GM19324 (cell line): ENCODE data around the gene KCNJ6.
"Not testable (repeated sequence)": the region's sequence is repeated elsewhere in the genome, so short reads cannot be mapped to it uniquely, and the experiment has no call there.

Experiments used
- ATAC-seq: cut with Tn5 transposase; IDR thresholded peaks from one replicate; pipeline ENCODE4 v1.9.1; 2021; ENCODE audit warnings: mild to moderate bottlenecking, moderate library complexity; ENCODE audit not compliant: unreplicated experiment, low FRiP score

Gene KCNJ6, protein sequence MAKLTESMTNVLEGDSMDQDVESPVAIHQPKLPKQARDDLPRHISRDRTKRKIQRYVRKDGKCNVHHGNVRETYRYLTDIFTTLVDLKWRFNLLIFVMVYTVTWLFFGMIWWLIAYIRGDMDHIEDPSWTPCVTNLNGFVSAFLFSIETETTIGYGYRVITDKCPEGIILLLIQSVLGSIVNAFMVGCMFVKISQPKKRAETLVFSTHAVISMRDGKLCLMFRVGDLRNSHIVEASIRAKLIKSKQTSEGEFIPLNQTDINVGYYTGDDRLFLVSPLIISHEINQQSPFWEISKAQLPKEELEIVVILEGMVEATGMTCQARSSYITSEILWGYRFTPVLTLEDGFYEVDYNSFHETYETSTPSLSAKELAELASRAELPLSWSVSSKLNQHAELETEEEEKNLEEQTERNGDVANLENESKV

DNA sequence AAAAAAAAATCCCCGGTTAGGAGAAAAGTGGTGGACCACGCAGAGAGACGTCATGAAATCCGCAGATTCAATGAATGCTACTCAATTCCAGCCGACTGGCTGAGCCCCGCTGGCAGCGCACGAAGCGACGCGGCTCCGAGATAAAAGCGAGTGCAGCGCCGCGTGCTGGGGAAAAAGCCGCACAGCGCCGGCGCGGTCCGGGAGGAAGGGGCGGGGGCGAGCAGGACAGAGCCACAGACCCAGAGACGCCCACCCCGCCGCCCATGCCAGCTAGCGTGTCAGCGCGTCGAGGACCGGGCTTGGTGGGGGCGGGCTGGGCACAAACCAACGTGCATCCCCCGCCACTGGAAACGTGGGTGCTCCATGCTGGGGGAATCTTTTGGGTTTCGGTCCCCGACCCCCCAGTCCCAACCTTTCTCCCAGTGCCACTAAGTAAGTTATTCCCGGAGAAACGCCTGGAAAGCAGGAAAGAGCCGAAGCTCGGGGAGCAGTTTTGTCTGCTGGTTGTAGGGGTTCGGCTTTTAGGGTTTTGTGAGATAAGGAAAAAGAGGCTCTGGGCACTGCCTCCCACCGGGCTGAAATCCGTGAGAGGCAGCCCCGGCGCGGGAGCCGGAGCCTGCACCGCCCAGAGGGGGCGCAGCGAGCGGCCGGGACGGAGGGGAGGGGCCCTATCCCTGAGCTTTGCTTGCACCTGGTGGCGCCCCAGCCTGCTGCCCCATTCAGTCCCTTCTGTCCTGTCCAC is at the start of gene KCNJ6:
Gene KCNJ6, minus strand, starts transcription at position 148 of the 742 bp plus-strand sequence. CDS start 75,775 bp downstream, outside the sequence.
- ATAC-seq = no peak

DNA sequence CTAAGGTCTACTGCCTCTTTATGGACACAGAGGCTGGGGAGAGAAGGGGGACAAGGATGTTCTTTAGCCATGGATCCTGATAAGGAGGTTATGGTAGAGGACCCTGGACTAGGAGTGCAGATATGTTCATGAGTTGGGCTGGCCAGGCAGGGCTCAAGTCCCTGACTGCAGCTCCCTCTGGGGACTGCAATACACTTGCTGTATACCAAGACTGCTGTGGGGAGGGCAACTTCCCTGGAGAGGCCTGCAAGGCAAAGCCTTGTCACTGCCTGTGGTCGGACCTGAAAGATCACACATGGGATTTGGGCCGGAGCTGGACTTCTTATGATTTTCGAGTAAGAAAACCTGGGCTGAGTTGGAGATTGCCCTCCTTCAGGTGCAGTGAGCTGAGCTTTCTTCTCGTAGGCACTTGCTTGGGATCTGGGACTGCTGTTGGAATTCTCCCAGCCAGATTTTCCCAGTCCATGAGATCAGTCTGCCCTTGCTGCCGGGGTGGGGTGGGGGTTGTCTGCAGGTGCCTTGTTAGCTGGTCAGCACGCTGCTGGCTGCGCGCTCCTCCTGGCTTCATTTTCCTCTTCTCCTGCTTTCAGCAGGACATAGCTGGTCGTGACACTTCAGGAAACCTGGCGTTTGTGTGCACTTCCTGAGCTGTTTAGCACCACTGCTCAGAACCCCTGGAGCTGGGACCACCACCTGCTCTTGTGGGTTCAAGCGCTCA is 49.0 kb upstream of the KCNJ6 start:
- ATAC-seq = no peak

DNA sequence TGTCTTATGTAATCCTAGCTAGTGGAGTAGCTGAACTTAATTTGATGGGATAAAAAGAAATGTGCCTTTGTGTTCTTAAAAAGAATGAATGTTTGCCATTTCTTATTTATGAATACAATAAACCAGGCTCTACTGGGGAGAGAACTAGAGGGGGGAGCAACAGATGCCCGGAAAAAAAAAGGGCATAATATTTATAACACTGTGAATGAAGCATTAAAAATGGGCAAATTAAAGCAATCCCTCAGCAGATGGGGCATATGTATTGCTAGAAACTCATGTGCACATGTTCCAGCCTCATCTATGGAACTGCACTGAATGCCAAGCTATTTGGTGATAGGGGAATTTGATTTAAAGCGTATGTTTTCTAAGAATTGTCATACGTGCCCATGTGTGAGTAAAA is 42.3 kb upstream of the KCNJ6 start:
- ATAC-seq = no peak

DNA sequence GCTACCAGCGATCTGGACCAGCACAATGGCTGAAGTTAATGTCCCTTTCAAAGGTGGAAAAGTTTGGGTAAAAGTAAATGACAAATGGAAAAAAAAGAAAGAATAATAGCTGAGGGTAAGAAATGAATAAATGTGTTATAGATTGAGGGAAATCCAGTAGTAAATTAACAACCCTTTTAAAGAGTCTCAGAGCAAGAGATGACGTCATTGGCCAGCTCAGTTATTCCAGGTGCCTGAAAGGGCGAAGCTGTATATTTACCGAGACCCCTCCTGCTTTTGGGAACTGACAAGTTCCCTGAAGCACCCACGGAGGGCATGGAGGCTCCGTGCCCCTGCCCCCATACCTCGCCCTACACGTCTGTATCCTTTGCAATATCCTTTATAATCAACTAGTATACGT is 40.5 kb upstream of the KCNJ6 start:
- no peak for ATAC-seq

DNA sequence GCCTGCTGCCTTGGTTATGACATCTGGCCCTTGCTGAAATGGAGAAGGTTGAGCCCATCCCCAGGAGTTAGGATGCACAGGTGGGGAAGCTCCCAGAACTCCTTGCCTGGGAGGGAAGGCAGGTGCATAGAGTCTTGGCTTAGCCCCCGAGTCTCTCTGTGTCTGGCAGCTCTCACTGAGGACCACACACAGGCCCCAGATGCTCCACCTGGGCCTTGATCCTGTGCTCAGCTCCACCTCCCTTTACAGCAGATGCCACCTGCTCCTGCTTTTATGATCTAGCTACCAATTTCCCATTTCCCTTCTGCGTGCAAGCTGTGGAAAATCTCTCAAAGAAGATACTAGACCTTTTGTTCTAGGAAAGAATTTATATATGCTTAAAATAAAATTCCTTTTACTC is 28.8 kb upstream of the KCNJ6 start:
- no peak for ATAC-seq

DNA sequence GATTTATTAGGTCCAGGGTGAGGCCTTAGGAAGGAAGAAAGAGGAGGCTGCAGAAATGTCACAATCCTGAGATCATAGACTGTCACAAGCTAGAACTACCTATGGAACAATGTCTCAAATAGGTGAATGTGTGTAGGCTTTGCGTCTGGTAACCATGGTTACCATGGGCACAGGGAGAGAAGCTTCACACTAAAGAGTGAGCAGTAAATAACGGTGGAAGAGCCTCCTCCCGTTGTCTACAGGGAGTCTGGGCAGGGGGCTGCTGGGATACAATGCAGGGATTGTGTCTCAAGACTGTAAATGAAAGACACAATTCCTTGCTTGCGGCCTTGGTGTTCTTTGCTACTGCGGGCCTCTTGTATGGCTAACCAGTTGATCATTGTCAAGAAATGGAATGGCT is 28.2 kb upstream of the KCNJ6 start:
- no peak for ATAC-seq

DNA sequence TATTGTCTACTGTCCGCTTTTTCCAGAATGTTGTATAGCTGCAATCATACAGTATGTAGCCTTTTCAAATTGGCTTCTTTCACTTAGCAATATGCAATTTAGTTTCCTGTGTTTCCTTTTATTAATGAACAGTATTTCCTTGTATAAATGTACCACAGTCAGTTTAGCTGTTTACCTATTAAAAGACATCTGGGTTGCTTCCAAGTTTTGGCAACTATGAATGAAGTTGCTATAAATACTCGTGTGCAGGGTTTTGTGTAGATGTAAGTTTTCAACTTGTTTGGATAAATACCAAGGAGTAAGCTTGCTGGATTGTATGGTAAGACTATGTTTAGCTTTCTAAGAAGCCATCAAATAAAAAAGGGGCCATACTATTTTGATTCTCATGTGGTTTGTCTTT is 24.4 kb upstream of the KCNJ6 start:
- no peak for ATAC-seq

DNA sequence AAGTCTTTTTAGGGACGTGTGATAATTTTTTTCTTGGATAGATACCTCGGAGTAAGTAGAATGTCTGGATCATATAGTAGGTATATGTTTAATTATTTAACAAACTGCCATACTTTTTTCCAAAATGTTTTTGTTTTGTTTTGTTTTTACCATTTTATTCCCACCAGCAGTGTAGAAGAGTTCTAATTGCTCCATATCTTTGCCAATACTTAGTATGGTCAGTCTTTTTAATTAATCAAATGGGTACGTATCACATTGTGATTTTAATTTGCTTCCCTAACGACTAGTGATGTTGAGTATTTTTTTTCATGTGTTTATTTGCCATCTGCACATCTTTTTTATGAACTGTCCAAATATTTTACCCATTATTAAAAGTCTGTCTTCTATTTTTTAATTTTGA is 23.6 kb upstream of the KCNJ6 start:
- ATAC-seq = no peak

DNA sequence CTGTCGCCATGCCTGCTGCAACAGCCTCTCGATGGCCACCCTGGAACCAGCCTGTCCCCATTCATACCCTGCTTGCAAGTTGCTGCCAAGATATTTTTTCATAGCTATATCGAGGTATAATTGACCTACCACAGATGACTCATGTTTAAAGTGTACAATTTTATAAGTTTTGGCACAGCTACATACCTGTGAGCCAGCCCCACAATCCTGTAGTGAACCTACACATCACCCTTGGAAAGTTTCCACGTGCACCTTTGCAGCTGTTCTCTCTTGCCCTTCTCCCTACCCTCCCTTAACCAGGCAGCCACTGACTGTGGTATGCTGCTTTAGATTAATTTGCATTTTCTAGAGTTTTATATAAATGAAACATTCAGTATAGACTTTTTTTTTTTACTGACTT is 23.0 kb upstream of the KCNJ6 start:
- no peak for ATAC-seq

DNA sequence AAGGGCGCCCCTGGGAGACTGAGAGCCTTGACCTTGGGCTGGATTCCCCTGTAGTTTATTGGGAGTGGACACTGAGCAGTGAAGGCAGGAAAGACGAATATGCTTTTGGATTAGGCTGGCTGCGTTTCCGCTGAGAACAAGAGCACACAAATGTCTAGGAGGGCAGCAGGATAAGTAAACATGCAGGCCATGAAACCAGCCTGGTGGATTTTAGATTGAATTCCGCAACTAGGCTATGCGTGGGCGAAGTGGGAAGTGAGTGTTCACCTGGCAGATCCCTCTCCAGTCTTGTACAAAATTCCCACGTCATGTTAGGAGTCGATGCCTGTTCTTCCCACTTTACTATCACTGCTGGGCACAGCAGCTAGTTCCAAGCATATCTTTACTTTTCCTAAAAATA is 21.4 kb upstream of the KCNJ6 start:
- no peak for ATAC-seq

DNA sequence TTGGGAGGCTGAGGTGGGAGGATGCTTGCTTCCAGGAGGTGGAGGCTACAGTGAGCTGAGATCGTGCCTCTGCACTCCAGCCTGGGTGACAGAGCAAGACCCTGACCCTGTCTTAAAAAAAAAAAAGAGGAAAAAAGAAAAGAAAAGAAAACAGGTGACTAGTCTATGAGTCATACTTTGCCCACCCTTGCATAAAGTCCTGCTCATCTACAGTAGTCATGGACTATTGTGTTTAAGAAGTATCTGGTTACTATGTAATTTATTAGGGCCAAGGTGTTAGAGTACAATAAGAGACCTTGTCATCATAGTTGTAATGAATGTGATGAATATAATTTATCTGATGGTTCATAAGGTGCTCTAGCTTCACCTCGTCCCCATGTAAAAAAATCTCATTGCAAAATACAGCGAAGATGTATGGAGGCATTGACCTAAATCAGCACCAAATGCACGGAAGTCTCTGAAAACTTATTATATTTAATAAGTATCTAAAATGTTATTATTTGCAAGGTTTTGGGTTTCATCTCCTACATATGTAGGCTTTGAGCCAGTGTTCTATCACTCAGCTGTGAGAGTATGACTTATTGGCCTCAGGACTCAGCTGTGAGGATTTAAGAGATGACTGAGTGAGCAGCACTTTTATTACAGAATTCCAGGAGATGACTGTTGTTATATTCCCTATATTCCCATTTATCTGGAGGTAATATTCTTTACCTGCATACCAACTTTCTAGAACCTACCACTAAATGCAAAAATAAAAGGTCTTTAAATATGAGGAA is 19.9 kb upstream of the KCNJ6 start:
- no peak for ATAC-seq

DNA sequence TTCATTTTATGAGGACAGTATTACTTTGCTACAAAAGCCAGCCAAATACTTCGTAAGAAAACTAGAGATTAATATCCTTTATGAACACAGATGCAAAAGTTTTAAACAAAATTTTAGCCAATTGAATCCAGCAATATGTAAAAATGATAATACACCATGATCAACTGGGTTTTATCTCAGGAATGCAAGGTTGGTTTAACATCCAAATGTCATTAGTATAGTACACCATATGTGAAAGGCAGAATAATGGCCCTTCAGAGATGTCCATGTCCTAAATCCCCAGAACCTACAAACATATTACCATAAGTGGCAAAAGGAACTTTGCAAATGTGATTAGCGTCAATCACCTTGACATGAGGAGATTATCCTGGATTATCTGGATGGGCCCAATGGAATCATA is 16.7 kb upstream of the KCNJ6 start:
- ATAC-seq = no peak

DNA sequence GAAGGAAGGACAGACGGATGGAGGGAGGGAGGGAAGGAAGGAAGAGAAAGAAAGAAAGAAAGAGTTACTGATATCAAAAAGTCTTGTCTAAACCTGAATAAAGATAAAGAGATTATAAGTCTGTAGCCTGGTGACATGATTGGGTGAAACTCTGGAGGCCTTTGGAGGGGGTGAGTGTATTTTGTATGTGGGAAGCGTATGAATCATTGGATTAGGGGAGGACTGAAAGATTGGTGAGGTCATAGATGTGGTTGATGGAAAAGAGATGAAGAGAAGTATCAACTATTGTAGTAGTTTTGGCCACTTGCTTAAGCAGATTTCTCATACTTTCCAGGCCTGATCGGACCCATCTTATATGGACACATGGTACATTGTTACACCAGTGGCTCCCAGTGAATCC is 11.5 kb upstream of the KCNJ6 start:
- ATAC-seq = no peak

DNA sequence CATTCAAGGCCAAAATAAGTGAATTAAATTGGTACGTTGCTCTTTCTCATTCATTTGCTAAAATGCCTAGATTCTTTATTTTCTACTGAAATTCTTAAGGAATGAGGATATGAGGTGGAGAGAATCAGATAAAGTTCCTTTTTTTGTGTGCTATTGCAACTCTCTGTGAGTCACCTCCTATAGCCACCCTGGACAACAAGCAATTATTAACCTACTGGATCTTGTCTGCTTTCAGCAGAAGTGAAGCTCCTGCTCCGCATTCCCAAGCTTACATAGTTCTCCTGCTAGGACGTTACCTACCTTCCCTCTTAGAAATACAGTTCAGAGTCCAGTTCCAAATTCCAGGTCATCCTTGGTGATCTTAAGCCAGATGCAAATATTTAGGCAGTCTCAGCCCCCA is 4.8 kb upstream of the KCNJ6 start:
- ATAC-seq = no peak

DNA sequence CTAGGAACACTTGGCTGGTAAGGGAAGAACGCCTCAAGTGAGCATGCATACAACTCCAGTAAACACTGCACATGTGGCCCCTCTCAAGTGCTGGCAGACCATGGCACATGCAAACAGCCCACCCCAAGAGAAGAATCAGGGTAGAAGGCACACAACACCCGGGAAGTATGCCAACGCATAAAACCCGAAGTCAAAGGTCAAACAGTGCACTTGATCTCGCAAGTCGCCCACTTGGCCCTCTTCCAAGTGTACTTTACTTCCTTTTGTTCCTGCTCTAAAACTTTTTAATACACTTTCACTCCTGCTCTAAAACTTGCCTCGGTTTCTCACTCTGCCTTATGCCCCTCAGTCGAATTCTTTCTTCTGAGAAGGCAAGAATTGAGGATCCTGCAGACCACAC is 4.0 kb upstream of the KCNJ6 start:
- not testable (repeated sequence) for ATAC-seq

DNA sequence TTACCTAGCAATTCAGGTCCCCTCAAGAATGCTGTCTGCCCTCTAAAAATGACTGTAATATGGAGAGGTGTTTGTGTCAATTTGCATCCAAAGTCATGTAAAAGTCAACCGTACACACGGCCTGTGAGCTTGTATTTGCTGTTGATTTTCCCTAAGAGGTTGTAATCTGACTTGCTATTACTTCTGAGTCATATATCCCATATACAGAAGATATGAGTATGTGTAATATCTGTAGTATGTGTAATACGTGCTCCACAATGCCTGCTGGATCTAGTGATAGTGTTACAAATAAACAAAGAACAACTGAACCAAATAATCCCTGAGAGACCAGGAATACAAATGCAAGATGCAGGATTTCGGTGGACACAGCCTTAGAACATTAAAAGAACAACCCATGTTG is 1.4 kb upstream of the KCNJ6 start:
- no peak for ATAC-seq

DNA sequence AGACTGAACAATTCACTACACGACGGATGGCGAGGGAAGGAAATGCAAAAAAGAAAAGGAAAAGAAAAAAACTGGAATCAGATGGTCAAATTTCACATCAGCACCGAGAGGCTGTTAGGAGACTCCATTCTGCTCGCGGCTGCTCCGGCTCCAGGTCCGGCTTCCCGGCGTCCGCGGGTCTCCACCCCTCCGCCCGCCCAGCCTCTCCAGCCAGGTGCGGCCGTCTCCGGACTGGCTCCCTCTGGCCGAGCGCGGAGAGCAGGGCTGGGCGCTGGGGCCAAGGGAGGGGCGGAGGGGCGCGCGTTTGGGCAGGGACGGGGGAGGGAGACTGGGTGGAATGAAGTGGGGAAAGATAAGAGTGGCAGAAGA is 332 bp downstream of the KCNJ6 start:
- no peak for ATAC-seq

DNA sequence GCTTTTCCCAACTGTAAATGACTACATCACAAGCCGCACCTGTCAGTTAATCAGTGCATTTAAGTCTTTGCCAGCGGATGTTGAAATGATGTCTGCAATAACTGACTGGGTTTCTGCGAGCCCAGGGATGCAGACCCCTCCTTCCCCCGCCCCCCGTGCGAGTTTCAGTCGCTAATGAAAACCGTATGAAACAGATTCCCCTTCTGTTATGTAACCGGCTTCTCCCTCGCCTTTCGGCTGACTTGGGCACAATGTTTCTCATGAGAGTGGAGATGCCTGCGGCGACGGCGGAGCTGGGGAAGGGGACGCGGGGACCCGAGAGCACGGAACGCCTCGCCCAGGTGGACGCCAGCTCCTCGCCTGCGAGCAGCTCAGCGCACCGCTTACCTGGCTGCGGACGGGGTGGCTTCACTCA is 753 bp downstream of the KCNJ6 start:
- no peak for ATAC-seq

DNA sequence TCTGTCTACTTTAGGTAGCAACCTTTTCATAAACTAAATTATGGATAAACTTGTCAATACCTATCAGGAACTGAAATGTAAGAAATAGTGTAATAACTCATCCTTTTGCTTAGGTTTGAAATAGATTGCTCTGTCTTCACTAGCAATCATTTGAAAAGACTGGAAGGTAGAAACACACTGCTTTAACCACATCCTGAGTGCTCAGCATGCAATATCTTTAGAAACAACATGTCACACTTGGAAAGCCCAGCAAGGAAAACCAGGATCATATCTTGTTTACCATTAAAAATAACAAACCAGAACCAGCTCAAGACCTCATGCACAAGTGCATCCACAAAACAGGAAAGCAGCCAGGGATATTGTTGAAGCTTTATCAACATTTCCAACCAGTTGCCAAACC is 3.6 kb downstream of the KCNJ6 start:
- no peak for ATAC-seq

DNA sequence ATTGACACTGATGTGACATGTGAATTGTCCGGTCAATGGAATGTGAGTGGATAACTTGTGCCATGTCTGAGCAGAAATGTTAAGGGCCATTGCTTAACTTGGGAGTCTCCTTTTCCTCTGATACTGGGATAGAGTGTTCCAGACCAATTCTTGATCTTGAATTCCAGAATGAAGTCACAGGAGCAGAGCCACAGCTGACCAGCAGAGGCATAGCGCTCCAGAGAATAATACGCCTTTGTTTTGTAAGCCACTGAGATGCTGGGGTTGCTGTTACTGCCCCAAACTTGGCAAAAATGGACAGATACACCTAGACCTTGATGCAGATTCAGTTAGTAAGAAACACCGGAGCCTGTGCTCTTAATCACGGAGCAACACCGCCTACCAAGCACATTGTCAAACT is 6.3 kb downstream of the KCNJ6 start:
- ATAC-seq = no peak

DNA sequence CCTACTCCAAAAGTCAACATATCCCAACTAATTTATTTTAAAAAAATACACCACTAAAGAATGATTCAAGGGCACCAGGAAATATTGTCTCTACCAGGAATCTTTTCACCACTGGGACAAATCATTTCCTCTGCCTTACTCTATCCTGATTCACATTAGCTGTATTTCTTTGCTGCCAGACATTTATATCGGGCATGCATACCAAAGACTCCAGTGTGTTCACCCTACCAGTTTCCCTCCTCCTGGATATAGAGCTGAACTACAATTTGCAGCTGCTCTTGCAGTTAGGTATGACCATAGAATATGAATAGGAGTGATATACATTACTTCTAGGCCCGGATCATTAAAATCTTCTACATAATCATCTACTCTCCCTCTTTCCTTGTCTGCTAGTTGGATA is 7.6 kb downstream of the KCNJ6 start:
- ATAC-seq = no peak
